ENCODE measurements around the gene RTN4R. TPM values are rescaled to one million over a fixed set of nuclear protein-coding genes. Genes with fewer than 3 reads are reported as not detected.

Gene RTN4R
- total and polyA plus RNA-seq, 2 experiments from 2014 or later, result 10.6 to 38.4 TPM

DNA sequence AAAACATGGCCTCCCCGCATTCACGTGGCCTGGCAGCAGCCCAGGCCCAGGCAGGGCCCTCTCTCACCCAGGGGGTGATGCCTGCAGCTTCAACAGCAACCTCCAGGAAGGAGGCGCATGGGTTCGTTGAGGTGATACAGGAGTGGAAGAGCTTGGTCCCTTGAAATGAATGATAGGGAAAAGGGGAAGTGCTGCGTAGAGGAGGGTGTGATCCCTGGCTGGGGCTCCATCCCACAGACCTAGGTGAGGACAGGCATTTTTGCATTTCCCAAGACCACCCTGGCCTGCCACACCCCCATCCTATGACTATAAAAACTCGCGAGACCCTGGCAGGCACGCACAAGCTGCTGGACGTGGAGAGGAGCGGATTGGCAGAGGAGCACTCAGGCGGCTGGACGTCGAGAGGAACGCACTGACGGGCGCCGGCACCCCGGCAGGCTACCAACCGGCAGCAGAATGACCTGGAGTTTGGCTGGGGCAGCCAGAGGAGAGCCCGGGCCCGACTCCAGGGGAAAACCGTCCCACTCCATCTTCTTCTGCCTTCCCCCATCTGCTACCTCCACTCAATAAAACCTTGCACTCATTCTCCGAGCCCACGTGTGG, 32.6 kb downstream of the RTN4R start (continued):
- no peak for TF ChIP-seq ZNF462 (CRISPR knock-in tag; IDR thresholded peaks at IDR 0.05)
- TF ChIP-seq, protein P1, sequence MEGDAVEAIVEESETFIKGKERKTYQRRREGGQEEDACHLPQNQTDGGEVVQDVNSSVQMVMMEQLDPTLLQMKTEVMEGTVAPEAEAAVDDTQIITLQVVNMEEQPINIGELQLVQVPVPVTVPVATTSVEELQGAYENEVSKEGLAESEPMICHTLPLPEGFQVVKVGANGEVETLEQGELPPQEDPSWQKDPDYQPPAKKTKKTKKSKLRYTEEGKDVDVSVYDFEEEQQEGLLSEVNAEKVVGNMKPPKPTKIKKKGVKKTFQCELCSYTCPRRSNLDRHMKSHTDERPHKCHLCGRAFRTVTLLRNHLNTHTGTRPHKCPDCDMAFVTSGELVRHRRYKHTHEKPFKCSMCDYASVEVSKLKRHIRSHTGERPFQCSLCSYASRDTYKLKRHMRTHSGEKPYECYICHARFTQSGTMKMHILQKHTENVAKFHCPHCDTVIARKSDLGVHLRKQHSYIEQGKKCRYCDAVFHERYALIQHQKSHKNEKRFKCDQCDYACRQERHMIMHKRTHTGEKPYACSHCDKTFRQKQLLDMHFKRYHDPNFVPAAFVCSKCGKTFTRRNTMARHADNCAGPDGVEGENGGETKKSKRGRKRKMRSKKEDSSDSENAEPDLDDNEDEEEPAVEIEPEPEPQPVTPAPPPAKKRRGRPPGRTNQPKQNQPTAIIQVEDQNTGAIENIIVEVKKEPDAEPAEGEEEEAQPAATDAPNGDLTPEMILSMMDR (conservative IDR thresholded peaks at IDR 0.05; ENCODE audit: low read depth in 2 of 2), result no peak
- no peak for TF ChIP-seq STAT1 (IDR thresholded peaks at IDR 0.05; ENCODE audit: unreplicated experiment)
- TF ChIP-seq EZH2 (IDR thresholded peaks at IDR 0.05; ENCODE audit: low read depth, unreplicated experiment), result no peak
- no peak for TF ChIP-seq CREB1 (CRISPR knock-in tag; IDR thresholded peaks at IDR 0.05; ENCODE audit: low read depth)
- TF ChIP-seq JUNB (IDR thresholded peaks at IDR 0.05; ENCODE audit: unreplicated experiment), result no peak
- TF ChIP-seq NANOG (IDR thresholded peaks at IDR 0.05; ENCODE audit: borderline replicate concordance), result no peak
- no peak for TF ChIP-seq POLR2AphosphoS5 (IDR thresholded peaks at IDR 0.05; ENCODE audit: low read depth)
- TF ChIP-seq, protein P2, sequence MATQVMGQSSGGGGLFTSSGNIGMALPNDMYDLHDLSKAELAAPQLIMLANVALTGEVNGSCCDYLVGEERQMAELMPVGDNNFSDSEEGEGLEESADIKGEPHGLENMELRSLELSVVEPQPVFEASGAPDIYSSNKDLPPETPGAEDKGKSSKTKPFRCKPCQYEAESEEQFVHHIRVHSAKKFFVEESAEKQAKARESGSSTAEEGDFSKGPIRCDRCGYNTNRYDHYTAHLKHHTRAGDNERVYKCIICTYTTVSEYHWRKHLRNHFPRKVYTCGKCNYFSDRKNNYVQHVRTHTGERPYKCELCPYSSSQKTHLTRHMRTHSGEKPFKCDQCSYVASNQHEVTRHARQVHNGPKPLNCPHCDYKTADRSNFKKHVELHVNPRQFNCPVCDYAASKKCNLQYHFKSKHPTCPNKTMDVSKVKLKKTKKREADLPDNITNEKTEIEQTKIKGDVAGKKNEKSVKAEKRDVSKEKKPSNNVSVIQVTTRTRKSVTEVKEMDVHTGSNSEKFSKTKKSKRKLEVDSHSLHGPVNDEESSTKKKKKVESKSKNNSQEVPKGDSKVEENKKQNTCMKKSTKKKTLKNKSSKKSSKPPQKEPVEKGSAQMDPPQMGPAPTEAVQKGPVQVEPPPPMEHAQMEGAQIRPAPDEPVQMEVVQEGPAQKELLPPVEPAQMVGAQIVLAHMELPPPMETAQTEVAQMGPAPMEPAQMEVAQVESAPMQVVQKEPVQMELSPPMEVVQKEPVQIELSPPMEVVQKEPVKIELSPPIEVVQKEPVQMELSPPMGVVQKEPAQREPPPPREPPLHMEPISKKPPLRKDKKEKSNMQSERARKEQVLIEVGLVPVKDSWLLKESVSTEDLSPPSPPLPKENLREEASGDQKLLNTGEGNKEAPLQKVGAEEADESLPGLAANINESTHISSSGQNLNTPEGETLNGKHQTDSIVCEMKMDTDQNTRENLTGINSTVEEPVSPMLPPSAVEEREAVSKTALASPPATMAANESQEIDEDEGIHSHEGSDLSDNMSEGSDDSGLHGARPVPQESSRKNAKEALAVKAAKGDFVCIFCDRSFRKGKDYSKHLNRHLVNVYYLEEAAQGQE (IDR thresholded peaks at IDR 0.05; ENCODE audit: unreplicated experiment), result no peak
